ENCODE data around the gene NME8.

The NME8 gene

GRCh38 chr7:37901890-37902524 lies 53.6 kb downstream of the NME8 start:
- Histone ChIP-seq H3K27me3 (ENCODE audit: insufficient read depth, poor library complexity, severe bottlenecking) (no peaks in the 10 kb centered on the region), H3K4me3 (replicated peaks; ENCODE audit: insufficient read depth, low read length) (no peak overlapping the region), H3K27ac (replicated peaks) (no peak overlapping the region)
- TF ChIP-seq, protein P1, sequence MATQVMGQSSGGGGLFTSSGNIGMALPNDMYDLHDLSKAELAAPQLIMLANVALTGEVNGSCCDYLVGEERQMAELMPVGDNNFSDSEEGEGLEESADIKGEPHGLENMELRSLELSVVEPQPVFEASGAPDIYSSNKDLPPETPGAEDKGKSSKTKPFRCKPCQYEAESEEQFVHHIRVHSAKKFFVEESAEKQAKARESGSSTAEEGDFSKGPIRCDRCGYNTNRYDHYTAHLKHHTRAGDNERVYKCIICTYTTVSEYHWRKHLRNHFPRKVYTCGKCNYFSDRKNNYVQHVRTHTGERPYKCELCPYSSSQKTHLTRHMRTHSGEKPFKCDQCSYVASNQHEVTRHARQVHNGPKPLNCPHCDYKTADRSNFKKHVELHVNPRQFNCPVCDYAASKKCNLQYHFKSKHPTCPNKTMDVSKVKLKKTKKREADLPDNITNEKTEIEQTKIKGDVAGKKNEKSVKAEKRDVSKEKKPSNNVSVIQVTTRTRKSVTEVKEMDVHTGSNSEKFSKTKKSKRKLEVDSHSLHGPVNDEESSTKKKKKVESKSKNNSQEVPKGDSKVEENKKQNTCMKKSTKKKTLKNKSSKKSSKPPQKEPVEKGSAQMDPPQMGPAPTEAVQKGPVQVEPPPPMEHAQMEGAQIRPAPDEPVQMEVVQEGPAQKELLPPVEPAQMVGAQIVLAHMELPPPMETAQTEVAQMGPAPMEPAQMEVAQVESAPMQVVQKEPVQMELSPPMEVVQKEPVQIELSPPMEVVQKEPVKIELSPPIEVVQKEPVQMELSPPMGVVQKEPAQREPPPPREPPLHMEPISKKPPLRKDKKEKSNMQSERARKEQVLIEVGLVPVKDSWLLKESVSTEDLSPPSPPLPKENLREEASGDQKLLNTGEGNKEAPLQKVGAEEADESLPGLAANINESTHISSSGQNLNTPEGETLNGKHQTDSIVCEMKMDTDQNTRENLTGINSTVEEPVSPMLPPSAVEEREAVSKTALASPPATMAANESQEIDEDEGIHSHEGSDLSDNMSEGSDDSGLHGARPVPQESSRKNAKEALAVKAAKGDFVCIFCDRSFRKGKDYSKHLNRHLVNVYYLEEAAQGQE (IDR thresholded peaks at IDR 0.05; ENCODE audit: insufficient replicate concordance, low read depth) = no peak
- TF ChIP-seq SPI1 (IDR thresholded peaks at IDR 0.05; ENCODE audit: borderline replicate concordance, low read depth) = no peak
- DNase-seq (ENCODE audit: low read depth in 1 of 2, low spot score in 1 of 2) = no peak

DNA sequence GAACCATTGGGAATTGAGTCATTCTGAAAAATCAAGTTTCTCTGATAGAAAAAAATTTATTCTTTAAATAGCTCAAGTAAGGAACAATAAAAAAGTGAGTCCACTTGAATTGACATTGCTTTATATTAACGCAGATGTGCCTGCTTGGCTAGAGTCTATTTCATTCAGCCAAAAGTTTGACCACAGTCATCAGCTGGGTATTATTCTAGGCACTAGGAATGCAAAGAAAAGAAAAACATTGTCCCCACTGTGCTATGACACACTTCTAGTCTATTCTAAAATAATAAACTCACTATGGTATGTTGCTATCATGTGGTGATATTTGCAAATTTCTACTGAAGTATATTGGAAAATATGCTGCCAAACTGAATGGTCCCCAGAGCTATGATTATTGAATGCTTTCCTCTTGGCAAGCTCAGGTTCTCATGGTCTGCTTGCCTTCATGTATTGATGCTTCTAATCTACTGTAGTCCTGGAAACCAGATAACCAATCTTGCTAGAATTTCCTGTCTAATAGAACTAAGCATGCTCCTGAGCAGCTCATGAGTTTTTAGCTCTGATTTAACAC lies 59.9 kb downstream of the NME8 start:
- H3K27me3 ChIP-seq (ENCODE audit: insufficient read depth, poor library complexity, severe bottlenecking) = no peaks in the 10 kb centered on the region
- H3K4me3 ChIP-seq (replicated peaks; ENCODE audit: insufficient read depth, low read length) = no peak overlapping the region
- no peak for DNase-seq (ENCODE audit: low read depth in 1 of 2, low spot score in 1 of 2)
- TF ChIP-seq POLR2AphosphoS5 (IDR thresholded peaks at IDR 0.05; ENCODE audit: low read depth) (no peak), SPI1 (IDR thresholded peaks at IDR 0.05; ENCODE audit: borderline replicate concordance, low read depth) (no peak), CTCF (IDR thresholded peaks at IDR 0.05; ENCODE audit: insufficient read depth, low read length) (no peak)
- TF ChIP-seq, protein P1 (IDR thresholded peaks at IDR 0.05; ENCODE audit: insufficient replicate concordance, low read depth) = no peak
- H3K27ac ChIP-seq (replicated peaks) = no peak overlapping the region

- H3K27ac ChIP-seq (replicated peaks) = no peak overlapping the region
- TF ChIP-seq POLR2AphosphoS5 (IDR thresholded peaks at IDR 0.05; ENCODE audit: low read depth) (no peak), CTCF (IDR thresholded peaks at IDR 0.05; ENCODE audit: insufficient read depth, low read length) (no peak), GABPA (IDR thresholded peaks at IDR 0.05; ENCODE audit: low read depth) (no peak), SPI1 (IDR thresholded peaks at IDR 0.05; ENCODE audit: borderline replicate concordance, low read depth) (no peak)
- TF ChIP-seq, protein P1 (IDR thresholded peaks at IDR 0.05; ENCODE audit: insufficient replicate concordance, low read depth) = no peak
- no peaks in the 10 kb centered on the region for H3K27me3 ChIP-seq (ENCODE audit: insufficient read depth, poor library complexity, severe bottlenecking)
- DNase-seq (ENCODE audit: low read depth in 1 of 2, low spot score in 1 of 2) = no peak
- no peak overlapping the region for H3K4me3 ChIP-seq (replicated peaks; ENCODE audit: insufficient read depth, low read length)
Measured at GRCh38 chr7:37912756-37913155, 64.4 kb downstream of the NME8 start.
